ENCODE measurements around the gene CDH4.

The CDH4 gene

GRCh38 chr20:61625246-61625645, 373.2 kb downstream of the CDH4 start:
- Histone ChIP-seq H3K36me3 (ENCODE audit: insufficient read depth, low read length) (no peaks in the 10 kb centered on the region), H2AFZ (ENCODE audit: low read depth, low read length) (no peak overlapping the region), H3K27me3 (ENCODE audit: insufficient read depth, low read length, poor library complexity) (peaks cover 29% of the 10 kb centered on the region), H3K4me3 (ENCODE audit: low read depth in 1 of 2, low read length in 2 of 2) (no peak overlapping the region), H3K4me2 (ENCODE audit: insufficient read depth, low read length) (no peak overlapping the region), H4K20me1 (ENCODE audit: insufficient read depth, low read length) (peaks cover 10% of the 10 kb centered on the region), H3K79me2 (ENCODE audit: insufficient read depth, low read length) (no peaks in the 10 kb centered on the region), H3K9me3 (ENCODE audit: insufficient read depth, low read length, severe bottlenecking) (no peaks in the 10 kb centered on the region), H3K9ac (ENCODE audit: low read depth, low read length) (no peak overlapping the region), H3K4me1 (ENCODE audit: insufficient read depth, low read length) (no peaks in the 10 kb centered on the region), H3K27ac (ENCODE audit: low read length) (no peak overlapping the region)
- DNase-seq (no peak), ATAC-seq (ENCODE audit: insufficient read depth, low read depth) (no peak)
- no peak for TF ChIP-seq CTCF (IDR thresholded peaks at IDR 0.05; ENCODE audit: borderline replicate concordance, extremely low read depth, low read length, poor library complexity, severe bottlenecking)
- no peak for TF ChIP-seq EZH2 (IDR thresholded peaks at IDR 0.05; ENCODE audit: borderline replicate concordance, low read depth, low read length, severe bottlenecking)

- ATAC-seq (ENCODE audit: insufficient read depth, low read depth) (no peak), DNase-seq (no peak)
- Histone ChIP-seq H3K9ac (ENCODE audit: low read depth, low read length) (no peak overlapping the region), H3K9me3 (ENCODE audit: insufficient read depth, low read length, severe bottlenecking) (no peaks in the 10 kb centered on the region), H3K36me3 (ENCODE audit: insufficient read depth, low read length) (no peaks in the 10 kb centered on the region), H3K4me1 (ENCODE audit: insufficient read depth, low read length) (no peaks in the 10 kb centered on the region), H4K20me1 (ENCODE audit: insufficient read depth, low read length) (peaks cover 10% of the 10 kb centered on the region), H3K79me2 (ENCODE audit: insufficient read depth, low read length) (no peaks in the 10 kb centered on the region), H3K27ac (ENCODE audit: low read length) (no peak overlapping the region), H3K4me3 (ENCODE audit: low read depth in 1 of 2, low read length in 2 of 2) (no peak overlapping the region), H3K27me3 (ENCODE audit: insufficient read depth, low read length, poor library complexity) (peaks cover 29% of the 10 kb centered on the region), H3K4me2 (ENCODE audit: insufficient read depth, low read length) (no peak overlapping the region), H2AFZ (ENCODE audit: low read depth, low read length) (no peak overlapping the region)
- TF ChIP-seq CTCF (IDR thresholded peaks at IDR 0.05; ENCODE audit: borderline replicate concordance, extremely low read depth, low read length, poor library complexity, severe bottlenecking) (no peak), EZH2 (IDR thresholded peaks at IDR 0.05; ENCODE audit: borderline replicate concordance, low read depth, low read length, severe bottlenecking) (no peak)
These were observed 374.4 kb downstream of the CDH4 start for GRCh38 chr20:61626412-61626811.

GRCh38 chr20:61627791-61628415, 375.8 kb downstream of the CDH4 start:
- no peak overlapping the region for H3K4me2 ChIP-seq (ENCODE audit: insufficient read depth, low read length)
- H3K79me2 ChIP-seq (ENCODE audit: insufficient read depth, low read length), result no peaks in the 10 kb centered on the region
- H3K9ac ChIP-seq (ENCODE audit: low read depth, low read length), result no peak overlapping the region
- H3K27me3 ChIP-seq (ENCODE audit: insufficient read depth, low read length, poor library complexity), result peaks cover 29% of the 10 kb centered on the region
- peaks cover 12% of the 10 kb centered on the region for H4K20me1 ChIP-seq (ENCODE audit: insufficient read depth, low read length)
- H3K36me3 ChIP-seq (ENCODE audit: insufficient read depth, low read length), result no peaks in the 10 kb centered on the region
- H2AFZ ChIP-seq (ENCODE audit: low read depth, low read length), result no peak overlapping the region
- DNase-seq (no peak), ATAC-seq (ENCODE audit: insufficient read depth, low read depth) (no peak)
- no peak for TF ChIP-seq CTCF (IDR thresholded peaks at IDR 0.05; ENCODE audit: borderline replicate concordance, extremely low read depth, low read length, poor library complexity, severe bottlenecking)
- TF ChIP-seq EZH2 (IDR thresholded peaks at IDR 0.05; ENCODE audit: borderline replicate concordance, low read depth, low read length, severe bottlenecking), result no peak
- H3K27ac ChIP-seq (ENCODE audit: low read length), result no peak overlapping the region
- H3K4me1 ChIP-seq (ENCODE audit: insufficient read depth, low read length), result no peaks in the 10 kb centered on the region
- no peaks in the 10 kb centered on the region for H3K9me3 ChIP-seq (ENCODE audit: insufficient read depth, low read length, severe bottlenecking)
- H3K4me3 ChIP-seq (ENCODE audit: low read depth in 1 of 2, low read length in 2 of 2), result no peak overlapping the region
